Suprapubic skin (tissue), 4 donors: ENCODE data around the gene MAPKAPK3.

Experiments used
- CTCF ChIP-seq, 2 donors: fragments of 200-600 bp in 1 of 2; fragments of 450-650 bp in 1 of 2; sonication (generic) in 1 of 2; IDR thresholded peaks; one replicate each; pipeline ENCODE4 v1.5.1; 2016 to 2019; ENCODE audit warnings: antibody characterized with exemption in 2 of 2, mild to moderate bottlenecking in 1 of 2, moderate library complexity in 1 of 2
- POLR2A ChIP-seq, 2 donors: fragments of 450-650 bp; IDR thresholded peaks; one replicate each; pipeline ENCODE4 v1.6.1; 2017; ENCODE audit warnings: antibody characterized with exemption in 2 of 2, mild to moderate bottlenecking in 2 of 2, moderate library complexity in 2 of 2
- POLR2AphosphoS5 ChIP-seq, 3 donors: sonication (generic); formaldehyde crosslinking; IDR thresholded peaks; one replicate each; pipeline ENCODE4 v1.6.1; 2017; ENCODE audit warnings: antibody characterized with exemption in 3 of 3

GRCh38 chr3:50651920-50652529 is 35.1 kb downstream of the MAPKAPK3 start:
- no peak for TF ChIP-seq CTCF (IDR thresholded peaks at IDR 0.05)
- TF ChIP-seq POLR2AphosphoS5 (IDR thresholded peaks at IDR 0.05), result no peak
- TF ChIP-seq POLR2A (IDR thresholded peaks at IDR 0.05), result no peak
